Glomerular endothelial cell (primary cell): ENCODE data around the gene TAF7. TPM values are rescaled to one million over a fixed set of nuclear protein-coding genes. Genes with fewer than 3 reads are reported as not detected.
"Not testable (repeated sequence)": the region's sequence is repeated elsewhere in the genome, so short reads cannot be mapped to it uniquely, and the experiment has no call there.

Experiments used
- DNase-seq: peaks from one replicate; pipeline ENCODE4 v3.0.0-alpha.2; 2011; ENCODE audit warnings: low read depth, low spot score; ENCODE audit errors: extremely low read depth
- total RNA-seq: library from RNA; depleted of rRNA; stranded (reverse); fragments of >200 nt; gene quantifications from 2 replicates; pipeline ENCODE4 v1.2.3, GENCODE V29; 2015

The TAF7 gene
- total RNA-seq, 1 donor from 2014 or later: 51.0 TPM

- DNase-seq: not testable (repeated sequence)
These were observed 20.3 kb upstream of the TAF7 start for GRCh38 chr5:141340781-141341354.

DNA sequence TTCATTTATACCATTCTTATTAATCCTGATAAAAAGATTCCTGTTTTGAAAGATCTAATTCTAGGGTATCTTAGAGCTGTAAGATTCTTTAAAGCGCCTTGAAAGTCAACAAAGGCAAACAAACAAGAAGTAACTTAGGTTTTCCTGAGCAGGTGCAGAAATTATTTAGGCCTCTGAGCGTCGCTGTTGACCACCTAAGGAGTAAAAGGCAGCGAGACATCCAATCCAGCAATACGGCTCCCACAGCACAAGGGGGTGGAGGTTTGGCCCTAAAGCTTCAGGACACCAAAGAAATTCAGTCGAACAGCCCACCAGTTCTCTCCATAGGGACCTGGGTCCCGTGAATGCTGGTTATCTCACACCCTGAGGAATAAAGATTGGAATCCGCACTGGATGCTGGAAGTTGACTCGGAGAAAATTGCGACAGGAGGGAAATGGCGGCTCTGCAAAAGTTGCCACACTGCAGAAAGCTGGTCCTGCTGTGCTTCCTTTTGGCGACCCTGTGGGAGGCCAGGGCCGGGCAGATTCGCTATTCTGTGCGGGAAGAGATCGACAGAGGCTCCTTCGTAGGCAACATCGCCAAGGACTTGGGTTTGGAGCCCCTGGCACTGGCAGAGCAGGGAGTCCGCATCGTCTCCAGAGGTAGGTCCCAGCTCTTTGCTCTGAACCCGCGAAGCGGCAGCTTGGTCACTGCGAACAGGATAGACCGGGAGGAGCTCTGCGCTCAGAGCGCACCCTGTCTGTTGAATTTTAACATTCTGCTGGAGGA is 18.1 kb upstream of the TAF7 start, which contains the start of gene PCDHGA2:
Gene PCDHGA2 (plus strand): TSS at position 223 of the 769 bp plus-strand sequence.
- DNase-seq: no peak

DNA sequence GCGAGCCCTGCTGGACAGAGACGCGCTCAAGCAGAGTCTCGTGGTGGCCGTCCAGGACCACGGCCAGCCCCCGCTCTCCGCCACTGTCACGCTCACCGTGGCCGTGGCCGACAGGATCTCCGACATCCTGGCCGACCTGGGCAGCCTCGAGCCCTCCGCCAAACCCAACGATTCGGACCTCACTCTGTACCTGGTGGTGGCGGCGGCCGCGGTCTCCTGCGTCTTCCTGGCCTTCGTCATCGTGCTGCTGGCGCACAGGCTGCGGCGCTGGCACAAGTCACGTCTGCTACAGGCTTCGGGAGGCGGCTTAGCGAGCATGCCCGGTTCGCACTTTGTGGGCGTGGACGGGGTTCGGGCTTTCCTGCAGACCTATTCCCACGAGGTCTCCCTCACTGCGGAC is 12.0 kb upstream of the TAF7 start:
- not testable (repeated sequence) for DNase-seq

DNA sequence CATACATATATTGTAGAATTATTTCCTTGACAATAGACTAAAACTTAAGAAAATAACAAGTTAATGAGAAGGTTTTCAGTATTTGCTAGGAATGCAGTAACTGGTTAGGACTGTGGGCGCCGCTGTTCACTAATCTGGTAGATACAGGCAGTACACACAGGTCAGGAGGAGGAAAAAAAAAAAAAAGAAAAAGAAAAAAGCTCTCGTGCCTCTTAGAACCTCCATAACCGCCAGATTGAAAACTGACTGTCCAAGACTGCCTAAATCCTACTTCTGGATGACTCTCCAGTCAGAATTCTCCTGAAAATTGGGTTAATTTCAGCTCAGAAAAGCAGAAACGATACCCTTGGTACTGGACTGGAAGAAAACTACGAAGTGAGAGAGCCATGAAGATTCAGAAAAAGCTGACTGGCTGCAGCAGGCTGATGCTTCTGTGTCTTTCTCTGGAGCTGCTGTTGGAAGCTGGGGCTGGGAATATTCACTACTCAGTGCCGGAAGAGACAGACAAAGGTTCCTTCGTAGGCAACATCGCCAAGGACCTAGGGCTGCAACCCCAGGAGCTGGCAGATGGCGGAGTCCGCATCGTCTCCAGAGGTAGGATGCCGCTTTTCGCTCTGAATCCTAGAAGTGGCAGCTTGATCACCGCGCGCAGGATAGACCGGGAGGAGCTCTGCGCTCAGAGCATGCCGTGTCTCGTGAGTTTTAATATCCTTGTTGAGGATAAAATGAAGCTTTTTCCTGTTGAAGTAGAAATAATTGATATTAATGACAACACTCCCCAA is 9.9 kb upstream of the TAF7 start, which contains the start of gene PCDHGA1:
Gene PCDHGA1 (plus strand): TSS at position 216 of the 782 bp plus-strand sequence.
- no peak for DNase-seq

GRCh38 chr5:141328231-141328630 is 7.6 kb upstream of the TAF7 start:
- no peak for DNase-seq

DNA sequence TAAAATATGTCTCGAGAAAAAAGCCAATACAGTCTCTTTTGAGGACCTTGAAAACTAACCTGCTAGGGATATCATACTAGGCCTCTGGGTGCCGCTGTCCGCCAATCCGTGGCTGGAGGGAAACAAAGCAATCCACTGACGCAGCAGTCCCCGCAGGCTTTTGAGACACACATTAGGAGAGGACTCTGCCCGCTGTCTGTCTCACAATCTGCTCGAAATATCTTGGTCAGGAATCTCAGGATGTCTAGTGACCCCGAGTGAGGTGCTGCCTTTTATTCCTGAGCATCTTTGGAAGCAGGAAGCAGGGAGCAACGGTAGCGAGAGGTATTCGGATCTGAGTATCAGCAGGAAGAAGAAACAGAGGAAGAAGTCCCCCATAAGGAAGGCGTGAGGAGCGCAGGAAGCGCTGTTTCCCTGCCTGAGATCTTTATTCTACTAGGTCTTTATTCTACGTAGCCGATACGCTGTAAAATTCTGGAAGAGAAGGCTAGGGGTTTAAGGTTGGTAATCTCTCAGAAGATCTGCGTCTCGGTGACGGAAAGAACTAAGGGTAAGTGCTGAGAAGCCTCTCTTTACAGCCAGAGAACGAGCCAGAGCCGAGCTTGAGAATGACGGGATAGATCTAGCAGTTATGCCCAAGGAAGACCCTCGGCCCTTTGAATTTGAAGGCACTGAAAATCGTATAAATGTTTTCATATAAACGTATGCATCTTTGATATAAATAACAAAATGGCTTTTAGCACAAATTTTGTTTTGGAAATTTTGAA is 5.7 kb upstream of the TAF7 start:
- no peak for DNase-seq

- DNase-seq: no peak
These were observed 1.7 kb upstream of the TAF7 start for GRCh38 chr5:141322261-141322660.

GRCh38 chr5:141319699-141320098 is 885 bp downstream of the TAF7 start:
- no peak for DNase-seq

DNA sequence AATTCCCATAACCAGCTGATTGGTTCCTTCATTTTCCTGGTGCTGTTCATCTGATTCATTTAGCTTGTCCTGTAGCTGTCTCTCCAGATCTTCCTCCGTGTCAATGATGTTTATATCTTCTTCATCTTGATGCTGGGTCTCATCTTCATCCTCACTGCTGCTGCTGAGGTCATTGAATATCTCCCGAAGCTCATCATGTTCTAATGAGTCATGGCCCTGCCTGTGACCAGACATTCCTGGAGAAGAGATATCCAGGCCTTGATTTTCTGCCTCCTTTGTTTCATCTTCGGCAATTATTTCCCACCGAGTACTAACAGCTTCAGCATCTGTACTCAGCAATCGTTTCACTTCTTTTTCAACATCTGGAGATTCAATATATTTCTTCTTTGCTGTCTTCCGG is 1.4 kb downstream of the TAF7 start:
- DNase-seq: no peak

- DNase-seq: not testable (repeated sequence)
These were observed 3.6 kb downstream of the TAF7 start for GRCh38 chr5:141316963-141317362.

- DNase-seq: no peak
These were observed 6.9 kb downstream of the TAF7 start for GRCh38 chr5:141313711-141314110.

DNA sequence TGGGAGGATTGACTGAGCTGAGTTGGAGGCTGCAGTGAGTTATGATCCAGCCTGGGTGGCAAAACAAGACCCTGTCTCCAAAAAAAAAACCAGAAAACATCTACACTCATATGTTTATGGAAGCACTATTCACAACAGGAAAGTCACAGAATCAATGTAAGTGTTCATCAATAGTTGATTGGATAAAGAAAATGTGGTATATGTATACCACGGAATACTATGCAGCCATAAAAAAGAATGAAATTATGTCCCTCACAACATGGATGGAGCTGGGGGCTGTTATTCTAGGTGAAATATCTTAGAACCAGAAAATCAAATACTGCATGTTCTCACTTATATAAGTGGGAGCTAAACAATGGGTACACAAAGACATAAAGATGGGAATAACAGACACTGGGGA is 14.0 kb downstream of the TAF7 start:
- DNase-seq: no peak

GRCh38 chr5:141303756-141304155 is 16.8 kb downstream of the TAF7 start, which contains the start of gene SLC25A2:
SLC25A2 (minus strand) TSS chr5:141304049; CDS start chr5:141303865, 184 bp downstream.
- no peak for DNase-seq

- DNase-seq: no peak
These were observed 22.2 kb downstream of the TAF7 start for GRCh38 chr5:141298376-141298775.

GRCh38 chr5:141272906-141273305 is 47.7 kb downstream of the TAF7 start:
- DNase-seq: no peak

- DNase-seq: no peak
These were observed 51.4 kb downstream of the TAF7 start for GRCh38 chr5:141269195-141269594.

Other genes starting within 250 kb of the TAF7 start
- 0.12 and 0.15 TPM in 2 replicates for gene PCDHB2, start 226.2 kb downstream of the TAF7 start, total RNA-seq
- gene PCDHB3, start 220.3 kb downstream of the TAF7 start, total RNA-seq: 0.23 and 0.58 TPM in 2 replicates
- 0.10 and 0.53 TPM in 2 replicates for gene PCDHB4, start 199.0 kb downstream of the TAF7 start, total RNA-seq
- 2.5 and 4.1 TPM in 2 replicates for gene PCDHB5, start 185.6 kb downstream of the TAF7 start, total RNA-seq
- 0.05 and 0.06 TPM in 2 replicates for gene PCDHB6, start 170.7 kb downstream of the TAF7 start, total RNA-seq
- 1.6 and 2.4 TPM in 2 replicates for gene PCDHB7, start 148.1 kb downstream of the TAF7 start, total RNA-seq
- 0.34 and 0.88 TPM in 2 replicates for gene PCDHB8, start 143.0 kb downstream of the TAF7 start, total RNA-seq
- 0.05 and 1.1 TPM in 2 replicates for gene PCDHB16, start 138.4 kb downstream of the TAF7 start, total RNA-seq
- gene PCDHB9, start 133.6 kb downstream of the TAF7 start, total RNA-seq: 0.15 and 0.41 TPM in 2 replicates
- 1.1 and 1.3 TPM in 2 replicates for gene PCDHB10, start 128.4 kb downstream of the TAF7 start, total RNA-seq
- gene PCDHB11, start 121.2 kb downstream of the TAF7 start, total RNA-seq: 0.58 and 1.5 TPM in 2 replicates
- gene PCDHB12, start 112.1 kb downstream of the TAF7 start, total RNA-seq: 0.19 and 0.58 TPM in 2 replicates
- gene PCDHB13, start 106.9 kb downstream of the TAF7 start, total RNA-seq: 1.8 and 3.0 TPM in 2 replicates
- gene PCDHB14, start 97.4 kb downstream of the TAF7 start, total RNA-seq: 1.6 and 6.7 TPM in 2 replicates
- 0.97 and 1.7 TPM in 2 replicates for gene PCDHB15, start 75.4 kb downstream of the TAF7 start, total RNA-seq
- 0.76 TPM in 1 of 2 replicates, not detected in the other for gene SLC25A2, start 16.7 kb downstream of the TAF7 start, total RNA-seq
- 0.39 and 1.2 TPM in 2 replicates for gene PCDHGA1, start 9.7 kb upstream of the TAF7 start, total RNA-seq
- 2.6 and 4.1 TPM in 2 replicates for gene PCDHGA2, start 18.0 kb upstream of the TAF7 start, total RNA-seq
- gene PCDHGA3, start 23.0 kb upstream of the TAF7 start, total RNA-seq: 1.6 and 4.0 TPM in 2 replicates
- 0.82 and 2.3 TPM in 2 replicates for gene PCDHGB1, start 29.3 kb upstream of the TAF7 start, total RNA-seq
- 5.7 and 9.2 TPM in 2 replicates for gene PCDHGA4, start 34.2 kb upstream of the TAF7 start, total RNA-seq
- gene PCDHGB2, start 39.2 kb upstream of the TAF7 start, total RNA-seq: 3.8 and 4.7 TPM in 2 replicates
- 0.82 and 2.1 TPM in 2 replicates for gene PCDHGA5, start 43.4 kb upstream of the TAF7 start, total RNA-seq
- gene PCDHGB3, start 49.5 kb upstream of the TAF7 start, total RNA-seq: 2.6 and 5.5 TPM in 2 replicates
- 4.5 and 6.6 TPM in 2 replicates for gene PCDHGA6, start 53.1 kb upstream of the TAF7 start, total RNA-seq
- 3.6 and 5.3 TPM in 2 replicates for gene PCDHGA7, start 62.0 kb upstream of the TAF7 start, total RNA-seq
- 11.1 and 19.5 TPM in 2 replicates for gene PCDHGB4, start 66.9 kb upstream of the TAF7 start, total RNA-seq
- 0.92 and 2.3 TPM in 2 replicates for gene PCDHGA8, start 71.8 kb upstream of the TAF7 start, total RNA-seq
- 17.5 and 27.2 TPM in 2 replicates for gene PCDHGB5, start 77.2 kb upstream of the TAF7 start, total RNA-seq
- 3.3 and 4.5 TPM in 2 replicates for gene PCDHGA9, start 82.0 kb upstream of the TAF7 start, total RNA-seq
- gene PCDHGB6, start 87.2 kb upstream of the TAF7 start, total RNA-seq: 1.8 and 6.2 TPM in 2 replicates
- gene PCDHGA10, start 92.2 kb upstream of the TAF7 start, total RNA-seq: 4.0 and 12.4 TPM in 2 replicates
- 14.1 and 23.4 TPM in 2 replicates for gene PCDHGB7, start 96.9 kb upstream of the TAF7 start, total RNA-seq
- 12.3 and 17.5 TPM in 2 replicates for gene PCDHGA11, start 100.3 kb upstream of the TAF7 start, total RNA-seq
- 10.5 and 23.0 TPM in 2 replicates for gene PCDHGA12, start 109.7 kb upstream of the TAF7 start, total RNA-seq
- gene PCDHGC3, start 155.2 kb upstream of the TAF7 start, total RNA-seq: 24.3 and 43.0 TPM in 2 replicates
- gene PCDHGC4, start 164.2 kb upstream of the TAF7 start, total RNA-seq: 0.44 and 2.5 TPM in 2 replicates
- gene PCDHGC5, start 168.3 kb upstream of the TAF7 start, total RNA-seq: 0.24 and 2.5 TPM in 2 replicates